K562 (cell line): ENCODE results near the gene RGS21. TPM values are rescaled to one million over a fixed set of nuclear protein-coding genes. Genes with fewer than 3 reads are reported as not detected.

Experiments used
- ATAC-seq: fragments of 200-7000 bp; cut with Tn5 transposase; 3 replicates; pipeline ENCODE4 v1.9.1; 2020; ENCODE audit warnings: moderate library complexity
- BruUV-seq: library from RNA; stranded (reverse); fragments of 400-500 nt; replicated peaks from 2 replicates; lab custom pipeline; 2021; lab: Mats Ljungman, UMichigan
- CTCF ChIA-PET: fragments of 300-600 bp; formaldehyde crosslinking; extraction: SDS; loops from one replicate; lab custom pipeline; 2021; ENCODE audit warnings: low intra/inter-chr PET ratio; lab: Yijun Ruan, JAX
- POLR2A ChIA-PET: fragments of 300-600, 350-650 bp; sonication (Branson Sonifier 250); formaldehyde crosslinking; extraction: SDS; loops from one replicate; lab custom pipeline; 2021; ENCODE audit warnings: antibody characterized with exemption, inconsistent platforms; lab: Yijun Ruan, JAX
- DNase-seq, 4 experiments: peaks; one replicate each; pipeline versions ENCODE4 v3.0.0 to v3.0.0-alpha.2; 2011 to 2018; ENCODE audit warnings: low spot score in 3 of 4, mixed read lengths in 3 of 4; ENCODE audit errors: extremely low read depth in 1 of 4
- FAIRE-seq: peaks from 2 replicates; lab custom pipeline; 2011; peaks lifted over from hg19 to GRCh38; lab: Jason Lieb, UNC
- H2AFZ ChIP-seq: 2 replicates; pipeline ENCODE4 v1.6.0; 2011; ENCODE audit warnings: low read depth, low read length, control low read depth, inconsistent platforms
- H3K27ac ChIP-seq: fragments of 200-600 bp; 3 replicates; pipeline ENCODE4 v1.8.0; 2011; ENCODE audit warnings: low read depth, mild to moderate bottlenecking, control low read depth, inconsistent platforms, low read length, moderate library complexity, mixed read lengths; ENCODE audit errors: extremely low read depth
- H3K27me3 ChIP-seq, 2 experiments: fragments of 300-600 bp in 1 of 2; 2 replicates in 1 of 2; 3 replicates in 1 of 2; pipeline versions ENCODE4 v1.6.0 to v1.8.0; 2011; ENCODE audit warnings: inconsistent platforms in 2 of 2, low read length in 2 of 2, mild to moderate bottlenecking in 1 of 2, mixed read lengths in 1 of 2, moderate library complexity in 1 of 2; ENCODE audit not compliant: control insufficient read depth in 2 of 2, insufficient read depth in 2 of 2
- H3K36me3 ChIP-seq: fragments of 300-600 bp; 3 replicates; pipeline ENCODE4 v1.8.0; 2011; ENCODE audit warnings: mild to moderate bottlenecking, low read length, inconsistent platforms; ENCODE audit not compliant: control insufficient read depth, insufficient read depth
- H3K4me1 ChIP-seq, 2 experiments: fragments of 200-600 bp in 1 of 2; replicated peaks in 1 of 2; 2 replicates in 1 of 2; 3 replicates in 1 of 2; pipeline versions ENCODE4 v1.5.1 to v1.8.0; 2011; ENCODE audit warnings: inconsistent platforms in 2 of 2, low read length in 2 of 2, mild to moderate bottlenecking in 1 of 2, mixed read lengths in 1 of 2, moderate library complexity in 1 of 2; ENCODE audit not compliant: control insufficient read depth in 2 of 2, insufficient read depth in 2 of 2
- H3K4me2 ChIP-seq: 2 replicates; pipeline ENCODE4 v1.6.1; 2011; ENCODE audit warnings: low read length, control low read depth, inconsistent platforms, mixed read lengths; ENCODE audit not compliant: insufficient read depth
- H3K4me3 ChIP-seq: fragments of 200-600 bp; sonication (generic), shearing (Covaris generic); 2 replicates; pipeline ENCODE4 v1.5.1; 2016; ENCODE audit warnings: control low read depth, inconsistent platforms
- H3K79me2 ChIP-seq: fragments of 200-600 bp; 3 replicates; pipeline ENCODE4 v1.8.0; 2011; ENCODE audit warnings: low read length, inconsistent platforms; ENCODE audit not compliant: control insufficient read depth, insufficient read depth
- H3K9ac ChIP-seq, 2 experiments: 2 replicates each; pipeline versions ENCODE4 v1.6.0 to v1.6.1; 2011; ENCODE audit warnings: low read depth in 2 of 2, low read length in 2 of 2, control low read depth in 1 of 2, inconsistent platforms in 1 of 2, mild to moderate bottlenecking in 1 of 2, mixed read lengths in 1 of 2; ENCODE audit not compliant: insufficient read depth in 1 of 2
- H3K9me1 ChIP-seq: one replicate; pipeline ENCODE4 v1.6.0; 2011; ENCODE audit warnings: inconsistent platforms, mild to moderate bottlenecking, low read length, moderate library complexity; ENCODE audit not compliant: control insufficient read depth, insufficient read depth
- H3K9me3 ChIP-seq: replicated peaks from 2 replicates; pipeline ENCODE4 v1.5.1; 2011; ENCODE audit warnings: low read depth, low read length, inconsistent platforms; ENCODE audit not compliant: control insufficient read depth, insufficient read depth
- H4K20me1 ChIP-seq: replicated peaks from 2 replicates; pipeline ENCODE4 v1.6.1; 2011; ENCODE audit warnings: low read length, inconsistent platforms, mixed read lengths; ENCODE audit not compliant: control insufficient read depth, insufficient read depth
- BCOR ChIP-seq: fragments of 450-650 bp; IDR thresholded peaks from 2 replicates; pipeline ENCODE4 v1.6.1; 2016
- C11orf30 ChIP-seq: fragments of 450-650 bp; IDR thresholded peaks from 2 replicates; pipeline ENCODE4 v1.6.1; 2016; ENCODE audit warnings: low read depth, mild to moderate bottlenecking
- FOXK2 ChIP-seq, 2 experiments: fragments of 450-650 bp; IDR thresholded peaks in 1 of 2; conservative IDR thresholded peaks in 1 of 2; 2 replicates each; pipeline ENCODE4 v1.6.1; 2016; ENCODE audit warnings: low read depth in 2 of 2, mild to moderate bottlenecking in 1 of 2
- GTF2E2 ChIP-seq: fragments of 200-800 bp; sonication (Bioruptor generic); IDR thresholded peaks from 2 replicates; pipeline ENCODE4 v1.6.1; 2016; ENCODE audit warnings: missing genetic modification characterization, missing compliant biosample characterization
- HDAC2 ChIP-seq: fragments of 450-650 bp; IDR thresholded peaks from 2 replicates; pipeline ENCODE4 v1.6.1; 2016; ENCODE audit warnings: mild to moderate bottlenecking
- ILK ChIP-seq: fragments of 450-650 bp; IDR thresholded peaks from 2 replicates; pipeline ENCODE4 v1.6.1; 2016; ENCODE audit warnings: missing genetic modification characterization, low read depth, mild to moderate bottlenecking, missing compliant biosample characterization, moderate library complexity, borderline replicate concordance
- MAFF ChIP-seq: IDR thresholded peaks from 2 replicates; pipeline ENCODE4 v1.6.1; 2012; ENCODE audit warnings: low read length, improper control_type of control experiment
- NR2C2 ChIP-seq, 2 experiments: fragments of 200-800 bp in 1 of 2; sonication (Bioruptor generic) in 1 of 2; sonication (generic) in 1 of 2; formaldehyde crosslinking in 1 of 2; IDR thresholded peaks; 2 replicates each; pipeline versions ENCODE4 v1.6.1 to v1.8.0; 2016 to 2022; ENCODE audit warnings: mild to moderate bottlenecking in 1 of 2, missing compliant biosample characterization in 1 of 2, missing genetic modification characterization in 1 of 2, missing genetic modification reagents in 1 of 2
- NRF1 ChIP-seq, 2 experiments: fragments of 450-650 bp; IDR thresholded peaks in 1 of 2; conservative IDR thresholded peaks in 1 of 2; 2 replicates each; pipeline ENCODE4 v1.6.1; 2014; ENCODE audit warnings: mild to moderate bottlenecking in 2 of 2
- PCBP2 ChIP-seq: fragments of 200-400 bp; formaldehyde crosslinking; IDR thresholded peaks from 2 replicates; pipeline ENCODE4 v1.6.1; 2018; ENCODE audit warnings: low read length, low read depth, mild to moderate bottlenecking, moderate library complexity; ENCODE audit not compliant: poor library complexity, severe bottlenecking
- PHF8 ChIP-seq: fragments of 200-600 bp; sonication (generic); IDR thresholded peaks from 2 replicates; pipeline ENCODE4 v1.6.1; 2012; ENCODE audit warnings: mixed run types, mild to moderate bottlenecking, inconsistent platforms, low read length, moderate library complexity, borderline replicate concordance
- PRDM10 ChIP-seq: fragments of 450-650 bp; IDR thresholded peaks from 2 replicates; pipeline ENCODE4 v1.6.1; 2018; ENCODE audit not compliant: partially characterized antibody
- USF2 ChIP-seq: sonication (generic); formaldehyde crosslinking; IDR thresholded peaks from 2 replicates; pipeline ENCODE4 v1.5.0; 2020; ENCODE audit warnings: missing genetic modification reagents
- ZBTB43 ChIP-seq: sonication (generic); formaldehyde crosslinking; IDR thresholded peaks from 2 replicates; pipeline ENCODE4 v1.8.0; 2023; ENCODE audit warnings: mild to moderate bottlenecking, missing genetic modification reagents
- ZFX ChIP-seq: sonication (generic); formaldehyde crosslinking; IDR thresholded peaks from 2 replicates; pipeline ENCODE4 v1.8.0; 2022; ENCODE audit warnings: mild to moderate bottlenecking, missing genetic modification reagents, moderate library complexity
- WGBS: fragments of 100-300 bp; shearing (Covaris generic); methylation state at CpG from one replicate; pipeline ENCODE4 v1.1.6; 2016; ENCODE audit warnings: low coverage, mixed read lengths; ENCODE audit not compliant: insufficient coverage; ENCODE audit errors: missing lambda C conversion rate; 5-methylcytosine and 5-hydroxymethylcytosine counted together
- in situ Hi-C: fragments of 300-500 bp; cut with MboI; formaldehyde crosslinking; loops from 4 replicates; pipeline ENCODE4 v1.15.0; 2018; ENCODE audit warnings: inconsistent platforms, mixed read lengths
- intact Hi-C: fragments of 100-400 bp; cut with micrococcal nuclease; formaldehyde crosslinking; loops from 2 replicates; pipeline ENCODE4 v1.14.2; 2022
- polyA plus RNA-seq, 8 experiments: library from polyadenylated mRNA; depleted of rRNA in 4 of 8; stranded (reverse) in 5 of 8; unstranded in 3 of 8; fragments of >200 nt; fragmentation: Nextera tagmentation in 2 of 8; fragmentation: Illumina TruSeq in 1 of 8; extraction: Ambion mirVana in 2 of 8; extraction: Trizol in 1 of 8; gene quantifications; 2 replicates each; pipeline versions ENCODE4 v1.2.1 to v1.2.3, GENCODE V29; 2011 to 2014; ENCODE audit warnings: inconsistent platforms in 1 of 8, missing spikeins in 1 of 8
- total RNA-seq, 7 experiments: library from RNA; depleted of rRNA in 6 of 7; stranded (reverse); fragments of >200 nt in 6 of 7; fragmentation: Illumina TruSeq in 2 of 7; extraction: Trizol in 2 of 7; gene quantifications; 2 replicates each; pipeline versions ENCODE4 v1.2.1 to v1.2.3, GENCODE V29; 2011 to 2021; ENCODE audit warnings: low replicate concordance in 1 of 7
- TF ChIP-seq, protein P1 (sequence below): sonication (generic); formaldehyde crosslinking; IDR thresholded peaks from 2 replicates; pipeline ENCODE4 v1.8.1; 2023; ENCODE audit warnings: mild to moderate bottlenecking, missing genetic modification reagents

The RGS21 gene
- total and polyA plus RNA-seq, 9 of the 15 experiments (the other 6 are each of a cell fraction or from before 2014, with no cell fraction given), result not detected

- H4K20me1 ChIP-seq, result no peaks in the 10 kb centered on the region
- H3K4me1 ChIP-seq, result no peaks in the 10 kb centered on the region
- no peaks in the 10 kb centered on the region for H3K9me3 ChIP-seq
- no peaks in the 10 kb centered on the region for H3K27me3 ChIP-seq
- no peaks in the 10 kb centered on the region for H3K36me3 ChIP-seq
- in situ Hi-C loops, result no loop called here
- intact Hi-C loops, result no loop called here
- H2AFZ ChIP-seq, result no peak overlapping the region
- ATAC-seq (no peak), DNase-seq (no peak), FAIRE-seq (no peak)
- ChIA-PET CTCF (no interaction called here), POLR2A (no interaction called here)
- H3K79me2 ChIP-seq, result no peaks in the 10 kb centered on the region
- no TSS peak for BruUV-seq
- H3K27ac ChIP-seq, result no peak overlapping the region
- WGBS, result 3% methylated on average over 3 of the region's 3 CpGs
- no peak overlapping the region for H3K9ac ChIP-seq
- H3K9me1 ChIP-seq, result no peaks in the 10 kb centered on the region
- no peak overlapping the region for H3K4me3 ChIP-seq
- H3K4me2 ChIP-seq, result no peak overlapping the region
- TF ChIP-seq, protein P1, sequence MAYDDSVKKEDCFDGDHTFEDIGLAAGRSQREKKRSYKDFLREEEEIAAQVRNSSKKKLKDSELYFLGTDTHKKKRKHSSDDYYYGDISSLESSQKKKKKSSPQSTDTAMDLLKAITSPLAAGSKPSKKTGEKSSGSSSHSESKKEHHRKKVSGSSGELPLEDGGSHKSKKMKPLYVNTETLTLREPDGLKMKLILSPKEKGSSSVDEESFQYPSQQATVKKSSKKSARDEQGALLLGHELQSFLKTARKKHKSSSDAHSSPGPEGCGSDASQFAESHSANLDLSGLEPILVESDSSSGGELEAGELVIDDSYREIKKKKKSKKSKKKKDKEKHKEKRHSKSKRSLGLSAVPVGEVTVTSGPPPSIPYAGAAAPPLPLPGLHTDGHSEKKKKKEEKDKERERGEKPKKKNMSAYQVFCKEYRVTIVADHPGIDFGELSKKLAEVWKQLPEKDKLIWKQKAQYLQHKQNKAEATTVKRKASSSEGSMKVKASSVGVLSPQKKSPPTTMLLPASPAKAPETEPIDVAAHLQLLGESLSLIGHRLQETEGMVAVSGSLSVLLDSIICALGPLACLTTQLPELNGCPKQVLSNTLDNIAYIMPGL, result no peak
- TF ChIP-seq GTF2E2 (tag) (no peak), C11orf30 (no peak), PRDM10 (no peak), BCOR (no peak), PHF8 (no peak), ZFX (CRISPR knock-in tag) (no peak), ILK (tag) (no peak), HDAC2 (no peak), MAFF (no peak), PCBP2 (no peak), NRF1 (conservative IDR thresholded peaks at IDR 0.05 in 1 of 2, IDR thresholded peaks at IDR 0.05 in 1 of 2) (no peak), FOXK2 (conservative IDR thresholded peaks at IDR 0.05 in 1 of 2, IDR thresholded peaks at IDR 0.05 in 1 of 2; ENCODE audit: low read depth in 2 of 2) (no peak), ZBTB43 (CRISPR knock-in tag) (no peak), NR2C2 (CRISPR knock-in tag; IDR thresholded peaks at IDR 0.05) (no peak), NR2C2 (tag; IDR thresholded peaks at IDR 0.05) (no peak), USF2 (CRISPR knock-in tag) (no peak)
Measured at GRCh38 chr1:192407206-192407605, 90.4 kb downstream of the RGS21 start.
